HG02763 (cell line): ENCODE results near the gene C15orf40.

Experiments
- ATAC-seq: cut with Tn5 transposase; IDR thresholded peaks from one replicate; pipeline ENCODE4 v1.9.1; 2021; ENCODE audit warnings: mild to moderate bottlenecking, moderate library complexity; ENCODE audit not compliant: unreplicated experiment

C15orf40 gene

GRCh38 chr15:82995076-82995475 is 16.4 kb downstream of the C15orf40 start:
- ATAC-seq: no peak

- no peak for ATAC-seq
Measured at GRCh38 chr15:82993144-82993543, 18.3 kb downstream of the C15orf40 start.

- no peak for ATAC-seq
Measured at GRCh38 chr15:82992436-82992998, 18.9 kb downstream of the C15orf40 start.

- peak; percentile 13 for ATAC-seq
Measured at GRCh38 chr15:82986442-82986780, 25.0 kb downstream of the C15orf40 start.

GRCh38 chr15:82985688-82986441 is 25.6 kb downstream of the C15orf40 start, which contains the start of gene RAMAC:
Gene RAMAC (plus strand): TSS chr15:82986210. CDS start chr15:82989019, 2,809 bp downstream.
- peak; percentile 91 for ATAC-seq

- no peak for ATAC-seq
Measured at GRCh38 chr15:82980981-82981380, 30.5 kb downstream of the C15orf40 start.

- no peak for ATAC-seq
Measured at GRCh38 chr15:82979726-82980125, 31.7 kb downstream of the C15orf40 start.

- ATAC-seq: no peak
Measured at GRCh38 chr15:82978438-82978837, 33.0 kb downstream of the C15orf40 start.

- ATAC-seq: no peak
Measured at GRCh38 chr15:82977076-82977475, 34.4 kb downstream of the C15orf40 start.

- ATAC-seq: no peak
Measured at GRCh38 chr15:82972990-82973389, 38.4 kb downstream of the C15orf40 start.

- no peak for ATAC-seq
Measured at GRCh38 chr15:82971218-82971984, 40.0 kb downstream of the C15orf40 start.

- ATAC-seq: no peak
Measured at GRCh38 chr15:82970696-82971095, 40.7 kb downstream of the C15orf40 start.

GRCh38 chr15:82970078-82970686 is 41.3 kb downstream of the C15orf40 start:
- ATAC-seq: no peak

GRCh38 chr15:82969353-82969752 is 42.1 kb downstream of the C15orf40 start:
- no peak for ATAC-seq

- ATAC-seq: no peak
Measured at GRCh38 chr15:82968066-82968465, 43.4 kb downstream of the C15orf40 start.

- peak; percentile 58 for ATAC-seq
Measured at GRCh38 chr15:82966671-82967071, 44.8 kb downstream of the C15orf40 start.

- ATAC-seq: no peak
Measured at GRCh38 chr15:82964890-82965289, 46.5 kb downstream of the C15orf40 start.

- ATAC-seq: no peak
Measured at GRCh38 chr15:82963471-82964341, 47.7 kb downstream of the C15orf40 start.

- no peak for ATAC-seq
Measured at GRCh38 chr15:82960766-82961165, 50.7 kb downstream of the C15orf40 start.

- no peak for ATAC-seq
Measured at GRCh38 chr15:82959423-82959822, 52.0 kb downstream of the C15orf40 start.
